ENCODE measurements around the gene MATN4.

- TF ChIP-seq, protein P1, sequence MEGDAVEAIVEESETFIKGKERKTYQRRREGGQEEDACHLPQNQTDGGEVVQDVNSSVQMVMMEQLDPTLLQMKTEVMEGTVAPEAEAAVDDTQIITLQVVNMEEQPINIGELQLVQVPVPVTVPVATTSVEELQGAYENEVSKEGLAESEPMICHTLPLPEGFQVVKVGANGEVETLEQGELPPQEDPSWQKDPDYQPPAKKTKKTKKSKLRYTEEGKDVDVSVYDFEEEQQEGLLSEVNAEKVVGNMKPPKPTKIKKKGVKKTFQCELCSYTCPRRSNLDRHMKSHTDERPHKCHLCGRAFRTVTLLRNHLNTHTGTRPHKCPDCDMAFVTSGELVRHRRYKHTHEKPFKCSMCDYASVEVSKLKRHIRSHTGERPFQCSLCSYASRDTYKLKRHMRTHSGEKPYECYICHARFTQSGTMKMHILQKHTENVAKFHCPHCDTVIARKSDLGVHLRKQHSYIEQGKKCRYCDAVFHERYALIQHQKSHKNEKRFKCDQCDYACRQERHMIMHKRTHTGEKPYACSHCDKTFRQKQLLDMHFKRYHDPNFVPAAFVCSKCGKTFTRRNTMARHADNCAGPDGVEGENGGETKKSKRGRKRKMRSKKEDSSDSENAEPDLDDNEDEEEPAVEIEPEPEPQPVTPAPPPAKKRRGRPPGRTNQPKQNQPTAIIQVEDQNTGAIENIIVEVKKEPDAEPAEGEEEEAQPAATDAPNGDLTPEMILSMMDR (IDR thresholded peaks at IDR 0.05): no peak
- no peak for TF ChIP-seq EP300 (IDR thresholded peaks at IDR 0.05)
- no peak for TF ChIP-seq POLR2A (IDR thresholded peaks at IDR 0.05)
These were observed 45.6 kb upstream of the MATN4 start for GRCh38 chr20:45353746-45354145.
